Kidney (tissue), 14 donors: ENCODE results near the gene NPFFR1. TPM values are rescaled to one million over a fixed set of nuclear protein-coding genes. Genes with fewer than 3 reads are reported as not detected.

Experiments used
- DNase-seq, 5 donors: peaks; one replicate each; pipeline ENCODE4 v3.0.0-alpha.2; 2013 to 2020
- FAIRE-seq: peaks from 2 replicates; lab custom pipeline; 2012; peaks lifted over from hg19 to GRCh38; lab: Jason Lieb, UNC
- H3K27ac ChIP-seq, 2 donors: one replicate each; pipeline ENCODE4 v1.7.0; 2013; ENCODE audit warnings: low read depth in 2 of 2, low read length in 2 of 2, inconsistent platforms in 1 of 2
- H3K27me3 ChIP-seq: one replicate; pipeline ENCODE4 v1.7.1; 2013; ENCODE audit warnings: low read length, inconsistent platforms; ENCODE audit not compliant: control insufficient read depth, insufficient read depth
- H3K36me3 ChIP-seq, 3 donors: one replicate each; pipeline versions ENCODE4 v1.7.0 to v1.7.1; 2013; ENCODE audit warnings: low read length in 3 of 3, control low read depth in 1 of 3, inconsistent platforms in 1 of 3; ENCODE audit not compliant: insufficient read depth in 3 of 3, control insufficient read depth in 2 of 3
- H3K4me1 ChIP-seq, 3 donors: one replicate each; pipeline versions ENCODE4 v1.7.0 to v1.7.1; 2013; ENCODE audit warnings: low read length in 3 of 3, inconsistent platforms in 1 of 3, low read depth in 1 of 3; ENCODE audit not compliant: control insufficient read depth in 2 of 3, insufficient read depth in 2 of 3
- H3K4me3 ChIP-seq, 3 donors: one replicate each; pipeline versions ENCODE4 v1.7.0 to v1.8.1; 2013; ENCODE audit warnings: low read length in 3 of 3, control low read depth in 1 of 3, inconsistent platforms in 1 of 3
- H3K9ac ChIP-seq, 3 donors: one replicate each; pipeline versions ENCODE4 v1.7.0 to v1.7.1; 2013; ENCODE audit warnings: low read length in 3 of 3, control low read depth in 1 of 3, inconsistent platforms in 1 of 3
- H3K9me3 ChIP-seq, 3 donors: one replicate each; pipeline versions ENCODE4 v1.7.0 to v1.7.1; 2013; ENCODE audit warnings: low read length in 3 of 3, control low read depth in 1 of 3, inconsistent platforms in 1 of 3; ENCODE audit not compliant: control insufficient read depth in 2 of 3, insufficient read depth in 1 of 3
- intact Hi-C: fragments of 100-400 bp; cut with DNase I; formaldehyde crosslinking; loops from one replicate; pipeline ENCODE4 v1.11.1; 2022
- polyA plus RNA-seq: library from polyadenylated mRNA; stranded (reverse); fragments of 350-450 nt; fragmentation: Illumina TruSeq; extraction: RNeasy Lipid Tissue Mini Kit (QIAGEN cat#74804); gene quantifications from one replicate; pipeline ENCODE4 v1.2.3, GENCODE V29; 2014; ENCODE audit warnings: low read depth, low replicate concordance; ENCODE audit not compliant: insufficient read depth
- total RNA-seq: library from RNA; stranded (reverse); fragmentation: NEBNext Ultra II Directional; extraction: Animal tissue kit (Norgen Biotek cat#: 25700); gene quantifications from one replicate; pipeline ENCODE4 v1.2.1, GENCODE V29; 2021
- TF ChIP-seq, protein P1 (sequence below): IDR thresholded peaks from 3 replicates; pipeline ENCODE4 v1.5.1; 2012; ENCODE audit warnings: mild to moderate bottlenecking, moderate library complexity, borderline replicate concordance; ENCODE audit not compliant: insufficient read depth; ENCODE audit errors: extremely low read depth
- donor health status: control.
- donor health status: control.
- donor health status: control.
- donor health status: control.
- donor health status: control.
- donor health status: DM: yes; HTN: yes; CAD: no.
- donor health status: Normal renal cell carcinoma (clear cell type).

Gene NPFFR1
- total and polyA plus RNA-seq, 2 donors from 2014 or later = 0.09 TPM; not detected in 1

DNA sequence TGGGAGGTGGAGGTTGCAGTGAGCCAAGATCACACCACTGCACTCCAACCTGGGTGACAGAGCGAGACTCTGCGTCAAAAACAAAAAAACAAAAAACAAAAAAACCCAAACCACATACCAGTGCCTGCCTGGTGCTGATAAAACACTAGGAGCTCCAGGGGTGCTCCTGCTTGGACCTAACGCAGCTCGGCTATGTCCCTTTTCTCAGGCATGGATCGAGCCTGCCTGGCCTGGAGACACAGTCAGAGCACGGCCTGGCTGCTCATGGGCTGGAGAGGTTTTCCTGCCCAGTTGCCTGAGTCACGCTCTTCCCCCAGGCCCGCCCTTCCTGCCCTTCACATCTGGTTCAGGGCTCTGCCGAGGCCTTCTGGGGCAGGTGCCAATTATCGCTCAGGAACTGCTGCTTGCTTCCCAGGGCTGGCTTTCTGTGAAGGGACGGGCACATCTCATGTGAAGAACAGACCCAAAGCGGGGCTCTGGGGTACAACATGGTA is 12.6 kb upstream of the NPFFR1 start:
- TF ChIP-seq, protein P1, sequence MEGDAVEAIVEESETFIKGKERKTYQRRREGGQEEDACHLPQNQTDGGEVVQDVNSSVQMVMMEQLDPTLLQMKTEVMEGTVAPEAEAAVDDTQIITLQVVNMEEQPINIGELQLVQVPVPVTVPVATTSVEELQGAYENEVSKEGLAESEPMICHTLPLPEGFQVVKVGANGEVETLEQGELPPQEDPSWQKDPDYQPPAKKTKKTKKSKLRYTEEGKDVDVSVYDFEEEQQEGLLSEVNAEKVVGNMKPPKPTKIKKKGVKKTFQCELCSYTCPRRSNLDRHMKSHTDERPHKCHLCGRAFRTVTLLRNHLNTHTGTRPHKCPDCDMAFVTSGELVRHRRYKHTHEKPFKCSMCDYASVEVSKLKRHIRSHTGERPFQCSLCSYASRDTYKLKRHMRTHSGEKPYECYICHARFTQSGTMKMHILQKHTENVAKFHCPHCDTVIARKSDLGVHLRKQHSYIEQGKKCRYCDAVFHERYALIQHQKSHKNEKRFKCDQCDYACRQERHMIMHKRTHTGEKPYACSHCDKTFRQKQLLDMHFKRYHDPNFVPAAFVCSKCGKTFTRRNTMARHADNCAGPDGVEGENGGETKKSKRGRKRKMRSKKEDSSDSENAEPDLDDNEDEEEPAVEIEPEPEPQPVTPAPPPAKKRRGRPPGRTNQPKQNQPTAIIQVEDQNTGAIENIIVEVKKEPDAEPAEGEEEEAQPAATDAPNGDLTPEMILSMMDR = no peak
- intact Hi-C loops = no loop called here
- H3K4me1 ChIP-seq = no peaks in the 10 kb centered on the region
- no peaks in the 10 kb centered on the region for H3K36me3 ChIP-seq
- no peaks in the 10 kb centered on the region for H3K9me3 ChIP-seq
- H3K4me3 ChIP-seq = no peak overlapping the region
- no peak overlapping the region for H3K9ac ChIP-seq
- FAIRE-seq = no peak
- DNase-seq = peak in 1 of 5 donors; percentile 88
- no peak overlapping the region for H3K27ac ChIP-seq
- H3K27me3 ChIP-seq = no peaks in the 10 kb centered on the region

- no peaks in the 10 kb centered on the region for H3K9me3 ChIP-seq
- intact Hi-C loops = no loop called here
- DNase-seq (no peak), FAIRE-seq (no peak)
- H3K27ac ChIP-seq = no peak overlapping the region
- no peaks in the 10 kb centered on the region for H3K27me3 ChIP-seq
- TF ChIP-seq, protein P1 = no peak
- no peaks in the 10 kb centered on the region for H3K36me3 ChIP-seq
- no peaks in the 10 kb centered on the region for H3K4me1 ChIP-seq
- H3K9ac ChIP-seq = no peak overlapping the region
- no peak overlapping the region for H3K4me3 ChIP-seq
Observed at GRCh38 chr10:70295926-70296325, 12.1 kb upstream of the NPFFR1 start.

GRCh38 chr10:70295321-70295720 is 11.5 kb upstream of the NPFFR1 start:
- intact Hi-C loops = no loop called here

More at GRCh38 chr10:70295321-70295720, 11.5 kb upstream of the NPFFR1 start:
- Histone ChIP-seq H3K27ac (no peak overlapping the region), H3K36me3 (no peaks in the 10 kb centered on the region), H3K4me3 (no peak overlapping the region), H3K9ac (no peak overlapping the region), H3K9me3 (no peaks in the 10 kb centered on the region), H3K4me1 (peaks cover 0 to under 1% (median 0%) of the 10 kb centered on the region in 3 donors), H3K27me3 (no peaks in the 10 kb centered on the region)
- TF ChIP-seq, protein P1 = no peak
- no peak for DNase-seq
- FAIRE-seq = no peak
